Dermis blood vessel endothelial cell (primary cell): ENCODE data around the gene UGT2A3. TPM values are rescaled to one million over a fixed set of nuclear protein-coding genes. Genes with fewer than 3 reads are reported as not detected.
"Not testable (repeated sequence)": the region's sequence is repeated elsewhere in the genome, so short reads cannot be mapped to it uniquely, and the experiment has no call there.

ENCODE experiments used
- DNase-seq: peaks from one replicate; pipeline ENCODE4 v3.0.0; 2010
- total RNA-seq: library from RNA; depleted of rRNA; stranded (reverse); fragments of >200 nt; gene quantifications from 2 replicates; pipeline ENCODE4 v1.2.3, GENCODE V29; 2014

The UGT2A3 gene
- total RNA-seq: 0.05 and 0.17 TPM in 2 replicates

GRCh38 chr4:68951078-68951805, at the start of gene UGT2A3:
UGT2A3 (minus strand) TSS chr4:68951804; CDS start chr4:68951760, 44 bp downstream.
- no peak for DNase-seq

GRCh38 chr4:68997040-68997439, 45.4 kb upstream of the UGT2A3 start:
- no peak for DNase-seq

- no peak for DNase-seq
These were observed 43.7 kb upstream of the UGT2A3 start for GRCh38 chr4:68995292-68995691.

DNA sequence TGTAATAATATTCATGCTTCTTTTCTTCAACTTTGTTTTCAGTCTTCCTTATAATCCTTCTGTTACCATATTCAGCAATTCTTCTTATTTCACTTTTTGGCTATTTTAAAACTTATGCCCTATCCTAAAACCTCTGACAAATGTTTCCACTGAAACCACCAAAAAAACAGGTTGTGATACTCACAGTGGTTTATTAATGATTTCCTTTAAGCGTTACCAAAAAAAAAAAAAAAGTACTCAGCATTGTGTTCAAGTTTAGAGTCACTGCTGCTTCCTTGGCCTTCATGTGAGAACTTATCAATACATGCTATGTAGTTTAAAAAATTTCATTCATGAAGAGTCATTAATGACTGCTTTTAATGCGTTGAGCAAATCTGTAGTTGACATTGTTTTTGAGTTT, 35.4 kb upstream of the UGT2A3 start:
- DNase-seq: no peak

GRCh38 chr4:68985442-68985841, 33.8 kb upstream of the UGT2A3 start:
- DNase-seq: no peak

DNA sequence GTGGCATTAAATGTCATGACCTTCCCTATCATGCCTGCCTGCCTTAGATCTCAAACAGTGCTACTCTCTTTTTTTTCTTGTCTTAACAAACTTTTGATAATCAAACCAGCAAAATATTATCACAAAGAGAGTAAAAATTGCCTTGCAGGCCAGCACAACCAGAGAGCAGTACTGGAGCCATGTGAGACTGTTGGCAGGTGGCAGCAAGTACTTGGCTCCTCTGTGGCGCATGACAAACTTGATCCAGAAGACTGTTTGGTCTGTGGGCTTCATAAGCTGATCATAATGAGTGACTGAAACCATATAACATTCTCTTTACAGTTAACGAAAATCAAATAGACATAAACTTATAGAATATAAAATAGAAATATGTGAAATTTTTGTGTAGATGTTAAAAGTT, 33.3 kb upstream of the UGT2A3 start:
- no peak for DNase-seq

- no peak for DNase-seq
These were observed 11.8 kb upstream of the UGT2A3 start for GRCh38 chr4:68963374-68963773.

DNA sequence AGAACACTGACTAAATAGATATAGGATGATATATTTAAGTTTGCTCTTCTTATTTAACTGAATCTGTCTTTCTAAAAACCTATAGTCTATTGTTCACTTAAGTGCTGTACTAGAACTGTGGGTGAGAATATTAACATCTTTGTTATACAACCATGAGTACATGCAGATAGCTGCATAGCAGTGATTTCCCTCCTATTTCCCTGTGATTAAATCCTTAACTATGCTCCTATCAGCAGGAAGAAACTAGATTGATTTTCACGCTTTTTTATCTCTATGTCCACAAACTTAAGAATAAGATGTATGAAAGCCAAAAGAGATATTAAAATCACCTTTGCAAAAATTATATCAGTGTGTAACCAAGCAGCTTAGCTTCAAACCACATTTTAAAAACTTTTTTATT, 11.3 kb upstream of the UGT2A3 start:
- DNase-seq: no peak

- no peak for DNase-seq
These were observed 8.9 kb upstream of the UGT2A3 start for GRCh38 chr4:68960294-68961163.

- DNase-seq: not testable (repeated sequence)
These were observed 7.5 kb upstream of the UGT2A3 start for GRCh38 chr4:68959085-68959484.

DNA sequence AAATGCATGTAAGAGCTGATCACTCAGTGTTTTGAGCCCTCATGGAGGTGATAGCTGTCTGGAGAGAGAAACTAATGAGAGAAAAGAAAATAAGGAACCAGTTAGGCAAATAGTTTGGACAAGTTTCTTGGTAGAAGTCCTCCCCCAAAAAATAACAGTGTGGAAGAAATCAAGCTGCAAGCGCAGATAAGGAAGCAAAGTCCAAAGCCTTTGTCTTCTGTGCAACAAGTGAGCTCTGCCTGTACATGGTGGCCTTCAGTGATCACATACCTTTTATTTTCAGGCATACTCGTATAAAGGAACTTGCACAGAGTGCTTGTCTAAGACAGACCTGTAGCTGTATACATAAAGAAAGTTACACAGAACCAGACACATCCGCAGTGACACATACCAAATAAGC, 2.5 kb upstream of the UGT2A3 start:
- no peak for DNase-seq

- no peak for DNase-seq
These were observed 1.5 kb upstream of the UGT2A3 start for GRCh38 chr4:68953056-68953596.

DNA sequence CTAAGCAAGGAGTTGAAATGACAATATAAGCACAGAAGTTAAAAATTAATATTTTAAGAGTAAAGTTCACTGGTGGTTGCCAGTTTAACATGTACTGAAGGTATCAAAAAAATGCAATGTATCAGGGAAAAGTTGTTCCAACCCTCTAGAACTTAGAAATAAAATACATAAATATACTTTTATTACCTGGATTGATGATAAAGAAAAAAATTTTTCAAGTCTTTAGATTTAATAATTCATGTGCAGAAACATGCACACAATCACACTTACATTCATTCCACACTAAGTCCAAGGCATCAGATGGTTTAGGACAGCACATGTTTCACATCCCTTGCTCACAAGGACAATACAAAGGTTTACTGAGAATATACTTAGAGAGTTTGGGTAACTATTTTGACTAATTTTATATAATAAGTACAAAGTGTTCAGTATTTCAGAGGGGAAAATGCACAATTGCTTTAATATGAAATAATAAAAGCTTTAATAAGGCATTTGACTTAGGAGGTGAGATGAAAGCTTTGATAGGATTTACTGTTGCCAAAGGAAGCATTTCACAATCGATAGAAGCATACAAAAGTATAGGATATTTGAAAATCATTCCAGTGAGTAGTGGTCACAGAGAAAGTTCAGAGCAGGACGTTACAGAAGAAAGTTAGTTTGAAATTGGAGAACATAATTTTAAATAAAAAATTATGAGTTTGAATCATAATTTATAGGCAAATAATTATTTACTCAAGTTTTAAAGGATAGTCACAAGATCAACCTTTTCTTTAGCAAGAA, 392 bp upstream of the UGT2A3 start:
- DNase-seq: no peak

- DNase-seq: no peak
These were observed 1.6 kb downstream of the UGT2A3 start for GRCh38 chr4:68950033-68950432.

DNA sequence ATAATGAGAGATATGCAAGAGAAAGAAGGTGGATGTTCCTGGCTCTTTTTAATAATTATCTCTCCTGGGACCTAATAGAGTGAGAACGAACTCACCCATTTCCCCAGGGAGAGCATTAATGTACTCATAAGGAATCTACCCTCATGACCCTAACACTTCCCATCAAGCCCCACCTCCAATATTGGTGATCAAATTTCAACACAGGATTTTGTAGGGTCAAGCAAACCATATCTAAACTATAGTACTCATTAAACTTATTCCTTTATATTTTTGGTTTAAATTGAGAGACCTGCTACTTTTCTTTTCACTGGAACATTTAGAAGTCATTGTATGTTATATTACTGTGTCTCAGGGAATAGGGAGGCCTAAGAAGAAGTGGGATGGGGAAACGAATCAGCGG, 2.6 kb downstream of the UGT2A3 start:
- DNase-seq: no peak

- DNase-seq: no peak
These were observed 3.4 kb downstream of the UGT2A3 start for GRCh38 chr4:68948044-68948743.

DNA sequence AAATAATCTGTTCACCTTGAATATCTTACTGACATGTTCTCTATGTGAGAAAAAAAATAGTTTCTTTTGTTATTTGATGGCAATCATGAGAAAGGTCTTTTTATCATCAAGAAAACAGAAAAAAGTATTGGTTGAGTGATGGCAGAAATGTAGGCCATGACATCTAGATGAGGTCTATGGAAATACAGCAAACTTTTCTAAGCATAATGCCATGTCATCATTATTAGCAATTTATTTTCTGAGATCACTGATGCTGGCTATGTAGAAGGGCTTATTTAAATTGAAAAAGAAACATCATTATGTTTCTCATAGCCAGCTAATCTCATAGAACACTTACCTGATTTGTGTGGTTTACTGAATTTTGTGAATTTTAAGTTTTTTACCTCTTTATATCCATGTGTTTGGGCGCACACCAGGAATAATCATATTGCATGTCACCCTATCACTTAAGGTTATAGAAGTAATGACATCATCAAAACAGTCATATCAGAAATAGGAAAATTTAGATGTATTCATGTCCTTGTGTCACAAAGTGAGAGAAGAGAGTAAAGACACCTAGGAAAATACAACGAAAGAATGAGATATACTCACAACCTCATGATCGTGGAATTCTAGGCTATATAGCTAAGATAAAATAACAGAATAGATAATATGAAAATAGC, 22.4 kb downstream of the UGT2A3 start:
- no peak for DNase-seq

- no peak for DNase-seq
These were observed 24.4 kb downstream of the UGT2A3 start for GRCh38 chr4:68927165-68927564.

DNA sequence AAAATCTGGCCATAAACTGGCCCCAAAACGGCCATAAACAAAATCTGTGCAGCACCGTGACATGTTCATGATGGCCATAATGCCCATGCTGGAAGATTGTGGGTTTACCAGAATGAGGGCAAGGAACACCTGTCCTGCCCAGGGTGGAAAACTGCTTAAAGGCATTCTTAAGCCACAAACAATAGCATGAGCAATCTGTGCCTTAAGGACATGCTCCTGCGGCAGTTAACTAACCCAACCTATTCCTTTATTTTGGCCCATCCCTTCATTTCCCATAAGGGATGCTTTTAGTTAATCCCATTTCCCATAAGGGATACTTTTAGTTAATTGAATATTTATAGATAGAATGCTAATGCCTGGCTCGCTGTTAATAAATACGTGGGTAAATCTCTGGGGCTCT, 29.4 kb downstream of the UGT2A3 start:
- DNase-seq: not testable (repeated sequence)

- DNase-seq: no peak
These were observed 30.6 kb downstream of the UGT2A3 start for GRCh38 chr4:68921051-68921450.

DNA sequence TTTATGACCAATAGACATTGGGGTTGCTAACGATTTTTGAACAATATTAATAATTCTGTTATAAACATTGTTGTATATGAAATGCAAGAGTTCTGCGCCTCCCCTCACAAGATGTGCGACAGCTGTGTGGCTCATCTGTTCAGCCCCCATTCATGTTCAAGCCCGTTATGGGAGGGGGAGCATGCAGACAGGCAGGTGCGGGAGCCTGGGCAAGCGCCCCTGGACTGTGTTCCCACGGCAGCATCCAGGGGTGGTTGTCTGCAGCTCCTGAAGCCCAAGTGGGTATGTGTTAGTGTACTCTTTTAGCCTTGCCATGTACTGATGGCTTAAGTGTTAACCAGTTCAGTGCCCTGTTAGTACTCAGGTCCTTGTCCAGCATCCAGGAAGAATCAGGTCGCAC, 34.6 kb downstream of the UGT2A3 start:
- DNase-seq: no peak

DNA sequence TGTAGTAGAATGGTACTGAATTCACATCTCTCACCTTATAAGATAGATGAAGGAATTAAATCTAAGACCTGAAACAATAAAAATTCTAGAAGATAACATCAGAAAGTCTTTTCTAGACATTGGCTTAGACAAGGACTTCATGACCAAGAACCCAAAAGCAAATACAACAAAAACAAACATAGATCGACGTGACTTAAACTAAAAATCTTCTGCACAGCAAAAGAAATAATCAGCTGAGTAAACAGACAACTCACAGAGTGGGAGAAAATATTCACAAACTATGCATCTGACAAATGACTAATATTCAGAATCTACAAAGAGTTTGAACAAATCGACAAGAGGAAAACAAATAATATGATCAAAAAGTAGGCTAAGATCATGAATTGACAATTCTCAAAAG, 38.8 kb downstream of the UGT2A3 start:
- no peak for DNase-seq
